Measurements from ENCODE around the gene PLB1. TPM values are rescaled to one million over a fixed set of nuclear protein-coding genes. Genes with fewer than 3 reads are reported as not detected.

PLB1 gene
- polyA plus RNA-seq, 2 donors: 0.94 to 1.3 TPM

GRCh38 chr2:28632791-28633190, 136.9 kb downstream of the PLB1 start:
- peaks cover 0 to 13% of the 10 kb centered on the region in 2 donors for H3K4me1 ChIP-seq (ENCODE audit: control insufficient read depth in 2 of 2, insufficient read depth in 2 of 2, low read length in 1 of 2)
- no peaks in the 10 kb centered on the region for H3K27me3 ChIP-seq (ENCODE audit: control insufficient read depth in 1 of 2, insufficient read depth in 2 of 2, low read length in 2 of 2)
- peak overlapping the region in 1 of 2 donors; percentile 47 for H3K27ac ChIP-seq (ENCODE audit: low read depth in 2 of 2, low read length in 1 of 2)
- H3K9me3 ChIP-seq (ENCODE audit: control insufficient read depth in 2 of 2, insufficient read depth in 1 of 2, low read depth in 1 of 2, low read length in 1 of 2): no peaks in the 10 kb centered on the region
- no peaks in the 10 kb centered on the region for H3K36me3 ChIP-seq (ENCODE audit: control insufficient read depth in 2 of 2, insufficient read depth in 2 of 2, low read length in 1 of 2)
- no peak overlapping the region for H3K4me3 ChIP-seq (ENCODE audit: low read depth in 1 of 2, low read length in 2 of 2)
- WGBS, 2 donors: 94 to 99% methylated on average over 6 of the region's 6 CpGs

- Histone ChIP-seq H3K27ac (ENCODE audit: low read depth in 2 of 2, low read length in 1 of 2) (peak overlapping the region; percentile 74 to 89), H3K36me3 (ENCODE audit: control insufficient read depth in 2 of 2, insufficient read depth in 2 of 2, low read length in 1 of 2) (no peaks in the 10 kb centered on the region), H3K9me3 (ENCODE audit: control insufficient read depth in 2 of 2, insufficient read depth in 1 of 2, low read depth in 1 of 2, low read length in 1 of 2) (no peaks in the 10 kb centered on the region), H3K4me3 (ENCODE audit: low read depth in 1 of 2, low read length in 2 of 2) (no peak overlapping the region), H3K27me3 (ENCODE audit: control insufficient read depth in 1 of 2, insufficient read depth in 2 of 2, low read length in 2 of 2) (no peaks in the 10 kb centered on the region), H3K4me1 (ENCODE audit: control insufficient read depth in 2 of 2, insufficient read depth in 2 of 2, low read length in 1 of 2) (peaks cover 0 to 13% of the 10 kb centered on the region in 2 donors)
- 78 to 89% methylated on average over 7 of the region's 7 CpGs for whole genome bisulfite sequencing, 2 donors
Observed at GRCh38 chr2:28633204-28633603, 137.3 kb downstream of the PLB1 start.

GRCh38 chr2:28633746-28634145, 137.9 kb downstream of the PLB1 start:
- H3K27ac ChIP-seq (ENCODE audit: low read depth in 2 of 2, low read length in 1 of 2): peak overlapping the region; percentile 74 to 89
- 42 to 51% methylated on average over 5 of the region's 5 CpGs for WGBS, 2 donors
- H3K4me1 ChIP-seq (ENCODE audit: control insufficient read depth in 2 of 2, insufficient read depth in 2 of 2, low read length in 1 of 2): peaks cover 0 to 9% of the 10 kb centered on the region in 2 donors

GRCh38 chr2:28635191-28635611, 139.3 kb downstream of the PLB1 start:
- no peaks in the 10 kb centered on the region for H3K9me3 ChIP-seq (ENCODE audit: control insufficient read depth in 2 of 2, insufficient read depth in 1 of 2, low read depth in 1 of 2, low read length in 1 of 2)
- no peaks in the 10 kb centered on the region for H3K27me3 ChIP-seq (ENCODE audit: control insufficient read depth in 1 of 2, insufficient read depth in 2 of 2, low read length in 2 of 2)
- peak overlapping the region; percentile 81 to 87 for H3K27ac ChIP-seq (ENCODE audit: low read depth in 2 of 2, low read length in 1 of 2)
- no peak overlapping the region for H3K4me3 ChIP-seq (ENCODE audit: low read depth in 1 of 2, low read length in 2 of 2)
- WGBS, 2 donors: 31 to 48% methylated on average over 2 of the region's 2 CpGs
- no peaks in the 10 kb centered on the region for H3K36me3 ChIP-seq (ENCODE audit: control insufficient read depth in 2 of 2, insufficient read depth in 2 of 2, low read length in 1 of 2)
- H3K4me1 ChIP-seq (ENCODE audit: control insufficient read depth in 2 of 2, insufficient read depth in 2 of 2, low read length in 1 of 2): peaks cover 0 to 13% of the 10 kb centered on the region in 2 donors

More at GRCh38 chr2:28633746-28634145, 137.9 kb downstream of the PLB1 start:
- H3K4me3 ChIP-seq (ENCODE audit: low read depth in 1 of 2, low read length in 2 of 2): no peak overlapping the region
- no peaks in the 10 kb centered on the region for H3K36me3 ChIP-seq (ENCODE audit: control insufficient read depth in 2 of 2, insufficient read depth in 2 of 2, low read length in 1 of 2)
- H3K27me3 ChIP-seq (ENCODE audit: control insufficient read depth in 1 of 2, insufficient read depth in 2 of 2, low read length in 2 of 2): no peaks in the 10 kb centered on the region
- H3K9me3 ChIP-seq (ENCODE audit: control insufficient read depth in 2 of 2, insufficient read depth in 1 of 2, low read depth in 1 of 2, low read length in 1 of 2): no peaks in the 10 kb centered on the region

GRCh38 chr2:28636491-28636890, 140.6 kb downstream of the PLB1 start:
- Histone ChIP-seq H3K4me1 (ENCODE audit: control insufficient read depth in 2 of 2, insufficient read depth in 2 of 2, low read length in 1 of 2) (peaks cover 0 to 13% of the 10 kb centered on the region in 2 donors), H3K4me3 (ENCODE audit: low read depth in 1 of 2, low read length in 2 of 2) (no peak overlapping the region), H3K27ac (ENCODE audit: low read depth in 2 of 2, low read length in 1 of 2) (peak overlapping the region; percentile 75 to 87), H3K9me3 (ENCODE audit: control insufficient read depth in 2 of 2, insufficient read depth in 1 of 2, low read depth in 1 of 2, low read length in 1 of 2) (no peaks in the 10 kb centered on the region), H3K36me3 (ENCODE audit: control insufficient read depth in 2 of 2, insufficient read depth in 2 of 2, low read length in 1 of 2) (no peaks in the 10 kb centered on the region), H3K27me3 (ENCODE audit: control insufficient read depth in 1 of 2, insufficient read depth in 2 of 2, low read length in 2 of 2) (no peaks in the 10 kb centered on the region)
- 88 to 91% methylated on average over 2 of the region's 2 CpGs for WGBS, 2 donors

- Histone ChIP-seq H3K27me3 (ENCODE audit: control insufficient read depth in 1 of 2, insufficient read depth in 2 of 2, low read length in 2 of 2) (no peaks in the 10 kb centered on the region), H3K4me1 (ENCODE audit: control insufficient read depth in 2 of 2, insufficient read depth in 2 of 2, low read length in 1 of 2) (peaks cover 0 to 13% of the 10 kb centered on the region in 2 donors), H3K27ac (ENCODE audit: low read depth in 2 of 2, low read length in 1 of 2) (peak overlapping the region; percentile 83 to 87), H3K9me3 (ENCODE audit: control insufficient read depth in 2 of 2, insufficient read depth in 1 of 2, low read depth in 1 of 2, low read length in 1 of 2) (no peaks in the 10 kb centered on the region), H3K36me3 (ENCODE audit: control insufficient read depth in 2 of 2, insufficient read depth in 2 of 2, low read length in 1 of 2) (no peaks in the 10 kb centered on the region), H3K4me3 (ENCODE audit: low read depth in 1 of 2, low read length in 2 of 2) (no peak overlapping the region)
- WGBS, 2 donors: 76 to 90% methylated on average over 12 of the region's 12 CpGs
Observed at GRCh38 chr2:28637066-28638047, 141.5 kb downstream of the PLB1 start.

- peak overlapping the region in 1 of 2 donors; percentile 57 for H3K27ac ChIP-seq (ENCODE audit: low read depth in 2 of 2, low read length in 1 of 2)
- peaks cover 0 to 14% of the 10 kb centered on the region in 2 donors for H3K4me1 ChIP-seq (ENCODE audit: control insufficient read depth in 2 of 2, insufficient read depth in 2 of 2, low read length in 1 of 2)
- WGBS, 2 donors: 82 to 87% methylated on average over 2 of the region's 2 CpGs
- H3K9me3 ChIP-seq (ENCODE audit: control insufficient read depth in 2 of 2, insufficient read depth in 1 of 2, low read depth in 1 of 2, low read length in 1 of 2): no peaks in the 10 kb centered on the region
- no peak overlapping the region for H3K4me3 ChIP-seq (ENCODE audit: low read depth in 1 of 2, low read length in 2 of 2)
- no peaks in the 10 kb centered on the region for H3K27me3 ChIP-seq (ENCODE audit: control insufficient read depth in 1 of 2, insufficient read depth in 2 of 2, low read length in 2 of 2)
- no peaks in the 10 kb centered on the region for H3K36me3 ChIP-seq (ENCODE audit: control insufficient read depth in 2 of 2, insufficient read depth in 2 of 2, low read length in 1 of 2)
Observed at GRCh38 chr2:28638102-28638501, 142.2 kb downstream of the PLB1 start.

- no peak overlapping the region for H3K4me3 ChIP-seq (ENCODE audit: low read depth in 1 of 2, low read length in 2 of 2)
- H3K27me3 ChIP-seq (ENCODE audit: control insufficient read depth in 1 of 2, insufficient read depth in 2 of 2, low read length in 2 of 2): no peaks in the 10 kb centered on the region
- no peaks in the 10 kb centered on the region for H3K36me3 ChIP-seq (ENCODE audit: control insufficient read depth in 2 of 2, insufficient read depth in 2 of 2, low read length in 1 of 2)
- H3K27ac ChIP-seq (ENCODE audit: low read depth in 2 of 2, low read length in 1 of 2): peak overlapping the region in 1 of 2 donors; percentile 19
- WGBS, 2 donors: 79 to 88% methylated on average over 8 of the region's 8 CpGs
- no peaks in the 10 kb centered on the region for H3K9me3 ChIP-seq (ENCODE audit: control insufficient read depth in 2 of 2, insufficient read depth in 1 of 2, low read depth in 1 of 2, low read length in 1 of 2)
- H3K4me1 ChIP-seq (ENCODE audit: control insufficient read depth in 2 of 2, insufficient read depth in 2 of 2, low read length in 1 of 2): peaks cover 0 to 13% of the 10 kb centered on the region in 2 donors
Observed at GRCh38 chr2:28639092-28639691, 143.3 kb downstream of the PLB1 start.

- WGBS, 2 donors: 40 to 48% methylated on average over 4 of the region's 4 CpGs
- no peak overlapping the region for H3K4me3 ChIP-seq (ENCODE audit: low read depth in 1 of 2, low read length in 2 of 2)
- H3K27me3 ChIP-seq (ENCODE audit: control insufficient read depth in 1 of 2, insufficient read depth in 2 of 2, low read length in 2 of 2): no peaks in the 10 kb centered on the region
- no peaks in the 10 kb centered on the region for H3K9me3 ChIP-seq (ENCODE audit: control insufficient read depth in 2 of 2, insufficient read depth in 1 of 2, low read depth in 1 of 2, low read length in 1 of 2)
- H3K27ac ChIP-seq (ENCODE audit: low read depth in 2 of 2, low read length in 1 of 2): peak overlapping the region in 1 of 2 donors; percentile 43
- no peaks in the 10 kb centered on the region for H3K36me3 ChIP-seq (ENCODE audit: control insufficient read depth in 2 of 2, insufficient read depth in 2 of 2, low read length in 1 of 2)
- peaks cover 0 to 13% of the 10 kb centered on the region in 2 donors for H3K4me1 ChIP-seq (ENCODE audit: control insufficient read depth in 2 of 2, insufficient read depth in 2 of 2, low read length in 1 of 2)
Observed at GRCh38 chr2:28639836-28640235, 144.0 kb downstream of the PLB1 start.

Data from esophagus (tissue), 2 donors.